Activated CD4-positive, alpha-beta T cell treated with anti-CD3 and anti-CD28 coated beads, Interleukin-10, Interleukin-2, amounts not matched to agents 100 ng/mL and 50 ng/mL, durations not matched to agents 16 hours and 8 hours (primary cell): ENCODE results near the gene HHEX.
"Not testable (repeated sequence)": the region's sequence is repeated elsewhere in the genome, so short reads cannot be mapped to it uniquely, and the experiment has no call there.

ENCODE experiments used
- DNase-seq: peaks from one replicate; pipeline ENCODE4 v3.0.0-alpha.2; 2020

Gene HHEX

DNA sequence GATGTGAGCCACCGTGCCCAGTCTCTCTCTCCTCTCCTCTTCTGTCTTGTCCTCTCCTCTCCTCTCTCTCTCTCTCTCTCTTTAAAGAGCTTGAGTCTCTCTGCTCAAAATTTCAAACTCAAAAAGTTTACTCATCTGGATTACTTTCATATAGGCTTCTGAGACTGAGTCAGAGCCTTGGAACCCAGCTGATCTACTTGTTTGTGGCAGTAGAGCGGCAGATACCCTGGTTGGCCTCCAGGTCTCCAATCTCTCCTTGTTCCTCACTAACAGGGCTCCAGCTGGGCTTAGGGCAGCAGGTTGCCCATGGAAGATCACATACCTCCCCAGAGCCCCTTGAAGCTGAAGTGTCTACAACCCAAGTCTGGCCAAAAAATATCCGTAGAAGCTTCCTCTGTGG, 51.0 kb downstream of the HHEX start:
- DNase-seq, result no peak

DNA sequence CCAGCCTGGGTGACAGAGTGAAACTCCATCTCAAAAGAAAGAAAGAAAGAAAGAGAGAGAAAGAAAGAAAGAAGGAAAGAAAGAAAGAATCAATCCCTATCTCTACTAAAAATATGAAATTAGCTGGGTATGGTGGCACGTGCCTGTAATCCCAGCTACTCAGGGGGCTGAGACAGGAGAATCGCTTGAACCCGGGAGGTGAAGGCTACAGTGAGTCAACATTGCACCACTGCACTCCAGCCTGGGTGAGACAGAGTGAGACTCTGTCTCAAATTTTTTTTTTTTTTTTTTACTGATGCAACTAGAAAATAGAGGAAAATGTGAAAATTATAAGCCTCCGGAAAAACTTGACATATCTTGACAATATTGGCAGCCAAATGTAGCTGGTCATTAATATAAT, 52.0 kb downstream of the HHEX start:
- not testable (repeated sequence) for DNase-seq

DNA sequence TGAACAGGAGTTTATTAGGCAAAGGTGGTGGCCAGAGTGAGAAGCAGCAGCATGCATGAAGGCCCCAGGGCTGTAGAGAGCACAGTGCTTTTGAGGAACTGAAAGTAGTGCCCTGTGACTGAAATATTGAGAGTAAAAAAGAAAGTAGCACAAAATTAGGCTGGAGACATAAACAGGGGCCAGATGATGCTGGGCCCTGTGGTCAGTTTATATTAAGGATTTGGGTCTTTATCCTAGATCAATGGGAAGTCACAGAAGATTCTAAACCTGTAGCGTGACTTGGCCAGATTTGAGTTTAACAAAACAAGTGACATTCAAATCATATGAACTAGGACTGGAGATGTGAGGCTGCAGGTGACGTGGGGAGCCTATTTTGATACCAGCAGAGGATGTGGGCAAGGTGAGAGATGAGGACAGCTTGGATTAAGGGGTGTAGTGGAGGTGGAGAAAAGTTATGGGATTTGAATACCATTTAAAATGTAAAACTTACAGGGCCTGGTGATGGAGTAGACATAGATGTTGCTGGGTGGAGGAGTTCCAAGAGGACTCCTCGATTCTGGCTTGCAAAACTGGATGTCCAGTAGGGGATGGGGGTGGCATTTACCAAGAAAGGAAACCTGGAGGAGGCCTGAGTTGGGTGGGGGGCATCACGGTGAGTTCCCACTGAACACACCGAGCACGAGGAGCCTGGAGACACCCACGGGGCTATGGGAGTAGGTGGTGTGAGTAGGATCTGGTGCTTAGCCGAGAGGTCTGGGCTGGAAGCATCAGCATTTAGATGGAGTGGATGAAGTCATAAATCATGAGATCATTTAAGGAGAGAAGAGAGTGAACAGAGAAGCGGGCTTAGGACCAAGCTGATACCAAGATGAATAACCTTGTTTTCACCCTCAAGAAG, 52.8 kb downstream of the HHEX start:
- DNase-seq, result no peak
